ENCODE data around the gene TCEA2.
A peak's percentile ranks its signal among the peaks of the same experiment; 100 is the strongest.

Gene TCEA2

GRCh38 chr20:64065062-64065973 is 2.3 kb downstream of the TCEA2 start:
- DNase-seq (ENCODE audit: low read depth in 2 of 2) = no peak

- DNase-seq (ENCODE audit: low read depth in 2 of 2) = peak in 1 of 2 donors; percentile 40
Measured at GRCh38 chr20:64065974-64066343, 3.0 kb downstream of the TCEA2 start.

- no peak for DNase-seq (ENCODE audit: low read depth in 2 of 2)
Measured at GRCh38 chr20:64067005-64067632, 4.1 kb downstream of the TCEA2 start.

GRCh38 chr20:64067733-64068307 is 4.8 kb downstream of the TCEA2 start:
- no peak for DNase-seq (ENCODE audit: low read depth in 2 of 2)

GRCh38 chr20:64068386-64069208 is 5.6 kb downstream of the TCEA2 start:
- no peak for DNase-seq (ENCODE audit: low read depth in 2 of 2)

- DNase-seq (ENCODE audit: low read depth in 2 of 2) = no peak
Measured at GRCh38 chr20:64069209-64069613, 6.2 kb downstream of the TCEA2 start.

GRCh38 chr20:64069614-64070243 is 6.7 kb downstream of the TCEA2 start:
- no peak for DNase-seq (ENCODE audit: low read depth in 2 of 2)

- DNase-seq (ENCODE audit: low read depth in 2 of 2) = no peak
Measured at GRCh38 chr20:64070244-64070993, 7.4 kb downstream of the TCEA2 start.

GRCh38 chr20:64071341-64072332 is 8.6 kb downstream of the TCEA2 start:
- DNase-seq (ENCODE audit: low read depth in 2 of 2) = no peak

- DNase-seq (ENCODE audit: low read depth in 2 of 2) = no peak
Measured at GRCh38 chr20:64072498-64073063, 9.6 kb downstream of the TCEA2 start.

- no peak for DNase-seq (ENCODE audit: low read depth in 2 of 2)
Measured at GRCh38 chr20:64073476-64074183, 10.6 kb downstream of the TCEA2 start.

GRCh38 chr20:64074184-64074789 is 11.3 kb downstream of the TCEA2 start:
- DNase-seq (ENCODE audit: low read depth in 2 of 2) = no peak

- DNase-seq (ENCODE audit: low read depth in 2 of 2) = no peak
Measured at GRCh38 chr20:64074963-64075362, 12.0 kb downstream of the TCEA2 start.

GRCh38 chr20:64075556-64075955 is 12.6 kb downstream of the TCEA2 start:
- DNase-seq (ENCODE audit: low read depth in 2 of 2) = no peak

- no peak for DNase-seq (ENCODE audit: low read depth in 2 of 2)
Measured at GRCh38 chr20:64076061-64076997, 13.3 kb downstream of the TCEA2 start.

GRCh38 chr20:64077094-64077493 is 14.1 kb downstream of the TCEA2 start:
- no peak for DNase-seq (ENCODE audit: low read depth in 2 of 2)

GRCh38 chr20:64077541-64077875 is 14.5 kb downstream of the TCEA2 start:
- no peak for DNase-seq (ENCODE audit: low read depth in 2 of 2)
